ENCODE measurements around the gene NFAT5.

NFAT5 gene

DNA sequence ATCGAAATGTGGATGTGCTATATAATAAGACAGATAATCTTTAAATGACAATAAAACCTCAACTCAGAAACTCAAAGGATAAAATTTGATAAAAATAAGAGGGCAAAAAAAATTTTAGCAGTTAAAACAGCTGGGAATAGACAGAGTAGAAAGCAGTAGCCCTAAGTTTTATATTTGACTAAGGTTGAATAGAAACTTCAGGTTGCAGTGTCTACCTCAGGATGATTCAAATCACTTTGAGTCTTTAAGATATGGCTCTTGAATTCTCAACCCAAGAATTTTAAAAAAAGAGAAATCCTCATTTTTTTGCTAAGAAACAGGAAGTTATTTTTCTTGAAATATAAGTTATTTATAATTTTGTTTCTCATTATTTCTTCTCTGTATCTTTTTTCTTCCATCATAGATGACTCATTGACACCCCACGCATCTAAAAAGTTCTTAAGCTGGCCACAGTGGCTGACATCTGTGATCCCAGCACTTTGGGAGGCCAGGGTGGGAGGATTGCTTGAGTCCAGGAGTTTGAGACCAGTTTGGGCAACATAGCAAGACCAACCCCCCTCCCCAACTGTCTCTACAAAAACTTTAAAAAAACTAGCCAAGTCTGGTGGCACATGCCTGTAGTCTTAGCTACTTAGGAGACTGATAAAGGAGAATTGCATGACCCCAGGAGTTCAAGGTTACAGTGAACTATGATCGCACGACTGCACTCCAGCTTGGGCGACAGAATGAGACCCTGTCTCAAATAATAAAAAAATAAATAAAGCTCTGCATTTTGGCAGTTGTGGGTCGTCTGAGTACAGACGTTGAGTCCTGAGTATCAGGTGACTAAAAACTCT lies 23.9 kb downstream of the NFAT5 start:
- TF ChIP-seq, protein P1, sequence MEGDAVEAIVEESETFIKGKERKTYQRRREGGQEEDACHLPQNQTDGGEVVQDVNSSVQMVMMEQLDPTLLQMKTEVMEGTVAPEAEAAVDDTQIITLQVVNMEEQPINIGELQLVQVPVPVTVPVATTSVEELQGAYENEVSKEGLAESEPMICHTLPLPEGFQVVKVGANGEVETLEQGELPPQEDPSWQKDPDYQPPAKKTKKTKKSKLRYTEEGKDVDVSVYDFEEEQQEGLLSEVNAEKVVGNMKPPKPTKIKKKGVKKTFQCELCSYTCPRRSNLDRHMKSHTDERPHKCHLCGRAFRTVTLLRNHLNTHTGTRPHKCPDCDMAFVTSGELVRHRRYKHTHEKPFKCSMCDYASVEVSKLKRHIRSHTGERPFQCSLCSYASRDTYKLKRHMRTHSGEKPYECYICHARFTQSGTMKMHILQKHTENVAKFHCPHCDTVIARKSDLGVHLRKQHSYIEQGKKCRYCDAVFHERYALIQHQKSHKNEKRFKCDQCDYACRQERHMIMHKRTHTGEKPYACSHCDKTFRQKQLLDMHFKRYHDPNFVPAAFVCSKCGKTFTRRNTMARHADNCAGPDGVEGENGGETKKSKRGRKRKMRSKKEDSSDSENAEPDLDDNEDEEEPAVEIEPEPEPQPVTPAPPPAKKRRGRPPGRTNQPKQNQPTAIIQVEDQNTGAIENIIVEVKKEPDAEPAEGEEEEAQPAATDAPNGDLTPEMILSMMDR (IDR thresholded peaks at IDR 0.05; ENCODE audit: low read depth, low read length, missing control alignments) = no peak
- in situ Hi-C loops (cut with HindIII; ENCODE audit: low pct_ligation_motif_present, low sequenced_read_pairs) = no loop called here
- no peak overlapping the region for H3K4me3 ChIP-seq (ENCODE audit: low read depth, low read length)
- DNase-seq = no peak
- H3K27ac ChIP-seq = no peak overlapping the region
- H3K36me3 ChIP-seq (replicated peaks) = no peaks in the 10 kb centered on the region
- H3K27me3 ChIP-seq (replicated peaks) = no peaks in the 10 kb centered on the region

DNA sequence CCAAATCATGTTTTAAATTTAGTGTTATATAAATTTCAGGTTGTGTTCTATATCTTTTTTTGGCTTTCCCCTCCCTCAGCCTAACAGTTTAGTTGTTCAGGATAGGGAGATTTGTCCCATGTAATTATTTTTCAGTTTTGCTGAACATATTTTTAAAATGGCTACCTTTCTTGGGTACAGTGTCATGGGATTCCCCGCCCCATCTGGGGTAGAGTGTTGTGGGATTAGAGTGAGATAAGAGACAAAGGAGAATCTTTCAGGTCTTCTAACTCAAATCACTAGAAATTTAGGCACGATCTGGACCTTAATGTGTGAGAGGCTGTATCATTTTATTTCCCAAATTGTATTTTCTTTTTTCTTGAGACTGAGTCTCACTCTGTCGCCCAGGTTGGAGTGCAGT lies 24.8 kb downstream of the NFAT5 start:
- DNase-seq = no peak
- in situ Hi-C loops (cut with HindIII; ENCODE audit: low pct_ligation_motif_present, low sequenced_read_pairs) = no loop called here
- TF ChIP-seq, protein P1 (IDR thresholded peaks at IDR 0.05; ENCODE audit: low read depth, low read length, missing control alignments) = no peak
- no peak overlapping the region for H3K27ac ChIP-seq
- H3K27me3 ChIP-seq (replicated peaks) = no peaks in the 10 kb centered on the region
- no peak overlapping the region for H3K4me3 ChIP-seq (ENCODE audit: low read depth, low read length)
- H3K36me3 ChIP-seq (replicated peaks) = no peaks in the 10 kb centered on the region

DNA sequence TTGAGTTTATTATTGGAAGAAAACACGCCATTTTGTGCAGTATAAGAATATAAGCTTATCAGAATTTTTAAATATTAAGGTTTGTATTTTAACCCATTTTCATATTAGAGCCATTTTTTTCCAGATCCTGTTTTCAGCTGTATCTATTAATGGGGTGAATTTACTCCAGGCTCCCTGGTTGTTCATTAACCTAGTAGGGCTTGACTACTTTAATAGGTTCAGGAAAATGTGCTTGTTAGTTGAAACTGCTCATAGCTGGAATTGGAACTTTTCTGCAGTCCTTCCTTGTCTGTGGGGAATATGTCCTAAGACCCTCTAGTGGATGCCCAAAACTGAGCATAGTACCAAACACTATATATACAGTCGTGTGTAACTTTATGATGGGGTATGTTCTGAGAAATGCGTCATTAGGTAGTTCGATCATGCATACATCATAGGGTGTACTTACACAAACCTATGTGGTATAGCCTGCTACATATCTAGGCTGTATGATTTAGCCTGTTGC lies 28.0 kb downstream of the NFAT5 start:
- in situ Hi-C loops (cut with HindIII; ENCODE audit: low pct_ligation_motif_present, low sequenced_read_pairs) = no loop called here
- H3K4me3 ChIP-seq (ENCODE audit: low read depth, low read length) = no peak overlapping the region
- no peaks in the 10 kb centered on the region for H3K27me3 ChIP-seq (replicated peaks)
- H3K27ac ChIP-seq = no peak overlapping the region
- TF ChIP-seq, protein P1 (IDR thresholded peaks at IDR 0.05; ENCODE audit: low read depth, low read length, missing control alignments) = no peak
- H3K36me3 ChIP-seq (replicated peaks) = no peaks in the 10 kb centered on the region
- DNase-seq = no peak

DNA sequence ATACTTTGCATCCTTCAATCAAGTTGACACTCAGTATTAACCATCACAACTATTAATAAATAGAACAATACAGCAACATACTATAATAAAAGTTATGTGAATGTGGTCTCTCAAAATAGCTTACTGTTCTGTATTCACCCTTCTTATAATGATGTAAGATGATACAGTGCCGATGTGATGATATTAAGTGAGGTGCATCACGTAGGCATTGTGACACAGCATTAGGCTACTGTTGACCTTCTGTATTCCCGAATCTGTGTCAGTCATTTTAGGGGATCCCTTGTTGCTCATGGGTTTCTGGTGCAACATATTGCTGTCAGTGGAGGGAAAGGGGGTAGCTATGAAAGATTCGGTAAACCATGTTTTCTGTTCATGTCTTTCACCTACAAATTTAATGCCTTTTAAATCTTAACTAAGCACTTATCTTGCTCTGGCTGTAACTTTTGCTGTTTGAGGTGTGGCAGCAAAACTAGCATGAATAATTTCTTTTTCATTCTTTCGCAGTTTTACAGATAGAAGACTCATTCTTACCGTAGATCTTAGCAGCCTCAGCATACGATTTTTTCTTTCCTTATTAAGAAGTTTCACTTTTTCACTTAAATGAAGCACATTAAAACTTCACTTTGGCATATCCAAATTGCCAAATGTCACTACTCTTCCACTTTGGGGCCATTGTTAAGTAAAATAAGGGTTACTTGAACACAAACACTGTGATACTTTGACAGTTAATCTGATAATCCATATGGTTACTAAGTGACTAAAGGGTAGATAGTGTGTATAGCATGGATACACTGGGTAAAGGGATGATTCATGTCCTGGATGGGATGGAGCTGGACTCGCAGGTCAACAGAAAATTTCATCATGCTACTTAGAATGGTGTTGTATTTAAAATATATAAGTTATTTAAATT lies 29.6 kb downstream of the NFAT5 start:
- Histone ChIP-seq H3K27ac (peak overlapping the region; percentile 47), H3K36me3 (replicated peaks) (no peaks in the 10 kb centered on the region), H3K27me3 (replicated peaks) (no peaks in the 10 kb centered on the region), H3K4me3 (ENCODE audit: low read depth, low read length) (no peak overlapping the region)
- TF ChIP-seq, protein P1 (IDR thresholded peaks at IDR 0.05; ENCODE audit: low read depth, low read length, missing control alignments) = no peak
- DNase-seq = peak; percentile 66
- in situ Hi-C loops (cut with HindIII; ENCODE audit: low pct_ligation_motif_present, low sequenced_read_pairs) = no loop called here

DNA sequence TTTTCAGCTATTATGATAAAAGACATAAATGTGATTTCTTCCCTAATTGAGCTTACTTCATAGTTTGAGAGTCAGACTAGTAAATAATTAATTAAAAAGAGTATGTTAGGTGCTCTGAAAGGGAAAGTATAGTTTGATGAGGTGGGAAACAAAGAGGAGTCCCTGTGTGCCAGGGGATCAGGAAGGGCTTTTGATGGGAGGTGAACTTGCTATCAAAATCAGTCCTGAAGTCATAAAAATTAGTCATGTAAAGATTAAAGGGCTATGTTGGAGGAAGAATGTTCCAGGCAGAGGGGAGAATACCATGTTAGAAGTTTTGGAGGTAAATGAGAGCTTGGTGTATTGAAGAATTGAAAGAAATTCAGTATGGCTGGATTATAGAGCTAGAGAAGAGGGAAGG lies 31.0 kb downstream of the NFAT5 start:
- in situ Hi-C loops (cut with HindIII; ENCODE audit: low pct_ligation_motif_present, low sequenced_read_pairs) = no loop called here
- TF ChIP-seq, protein P1 (IDR thresholded peaks at IDR 0.05; ENCODE audit: low read depth, low read length, missing control alignments) = no peak

More for the DNA sequence above, 31.0 kb downstream of the NFAT5 start:
- Histone ChIP-seq H3K27me3 (replicated peaks) (no peaks in the 10 kb centered on the region), H3K27ac (no peak overlapping the region), H3K4me3 (ENCODE audit: low read depth, low read length) (no peak overlapping the region), H3K36me3 (replicated peaks) (no peaks in the 10 kb centered on the region)
- DNase-seq = no peak
